ENCODE data around the gene ZNRF2. TPM values are rescaled to one million over a fixed set of nuclear protein-coding genes. Genes with fewer than 3 reads are reported as not detected.

The ZNRF2 gene
- polyA plus RNA-seq, 1 experiment: 0.74 TPM

DNA sequence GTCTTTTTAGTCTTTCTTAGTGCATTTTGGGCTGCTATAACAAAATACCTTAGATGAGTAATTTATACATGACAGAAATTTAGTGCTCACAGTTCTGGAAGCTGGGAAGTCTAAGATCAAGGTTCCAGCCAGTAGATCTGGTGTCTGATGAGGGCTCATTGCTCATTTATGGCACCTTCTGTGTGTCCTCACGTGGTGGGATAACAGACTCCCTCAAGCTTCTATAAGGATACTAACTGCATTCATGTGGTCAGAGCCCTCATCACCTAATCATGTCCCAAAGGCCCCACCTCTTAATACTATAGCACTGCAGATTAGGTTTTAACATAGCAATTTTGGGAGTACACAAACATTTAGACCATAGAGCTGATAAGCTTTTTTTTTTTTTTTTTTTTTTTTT is 80.4 kb downstream of the ZNRF2 start:
- DNase-seq (ENCODE audit: low read depth, low spot score): no peak
- CTCF ChIA-PET: interaction anchor here (0.6 kb wide), 2 partner anchors 12 to 61 kb away, joined by 3 read pairs; no protein-coding TSS in a partner anchor
- POLR2A ChIA-PET: interaction anchor here (0.7 kb wide), 1 partner anchor 349 kb away, joined by 6 read pairs; no protein-coding TSS in a partner anchor

DNA sequence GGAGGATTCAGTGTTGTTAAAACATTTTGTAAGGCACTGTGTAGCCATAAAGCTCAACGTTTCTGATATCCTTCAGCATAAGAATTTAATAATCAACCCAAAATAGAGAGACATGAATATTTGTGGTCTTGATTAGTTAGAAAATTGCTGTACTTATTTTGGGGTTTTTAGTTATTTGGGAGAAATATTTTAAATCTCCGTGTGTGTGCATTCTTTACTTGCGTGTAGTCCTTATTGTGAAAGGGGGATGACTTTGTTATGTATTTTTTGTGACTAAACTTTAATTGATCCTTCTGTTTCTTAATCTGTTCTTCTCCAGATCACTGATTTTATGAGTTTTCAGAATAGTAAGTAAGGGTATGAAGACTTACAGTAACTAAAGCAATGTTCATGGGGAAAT is 81.2 kb downstream of the ZNRF2 start:
- POLR2A ChIA-PET: interaction anchor here (0.7 kb wide), 1 partner anchor 350 kb away, joined by 6 read pairs; no protein-coding TSS in a partner anchor
- Histone ChIP-seq H3K9me3 (ENCODE audit: control insufficient read depth, insufficient read depth, low read length) (no peaks in the 10 kb centered on the region), H3K27ac (ENCODE audit: low read depth, low read length) (no peak overlapping the region), H3K27me3 (ENCODE audit: control insufficient read depth, insufficient read depth, low read length) (no peaks in the 10 kb centered on the region), H3K4me3 (ENCODE audit: low read depth, low read length) (no peak overlapping the region)
- DNase-seq (ENCODE audit: low read depth, low spot score): no peak
- TF ChIP-seq, protein P1, sequence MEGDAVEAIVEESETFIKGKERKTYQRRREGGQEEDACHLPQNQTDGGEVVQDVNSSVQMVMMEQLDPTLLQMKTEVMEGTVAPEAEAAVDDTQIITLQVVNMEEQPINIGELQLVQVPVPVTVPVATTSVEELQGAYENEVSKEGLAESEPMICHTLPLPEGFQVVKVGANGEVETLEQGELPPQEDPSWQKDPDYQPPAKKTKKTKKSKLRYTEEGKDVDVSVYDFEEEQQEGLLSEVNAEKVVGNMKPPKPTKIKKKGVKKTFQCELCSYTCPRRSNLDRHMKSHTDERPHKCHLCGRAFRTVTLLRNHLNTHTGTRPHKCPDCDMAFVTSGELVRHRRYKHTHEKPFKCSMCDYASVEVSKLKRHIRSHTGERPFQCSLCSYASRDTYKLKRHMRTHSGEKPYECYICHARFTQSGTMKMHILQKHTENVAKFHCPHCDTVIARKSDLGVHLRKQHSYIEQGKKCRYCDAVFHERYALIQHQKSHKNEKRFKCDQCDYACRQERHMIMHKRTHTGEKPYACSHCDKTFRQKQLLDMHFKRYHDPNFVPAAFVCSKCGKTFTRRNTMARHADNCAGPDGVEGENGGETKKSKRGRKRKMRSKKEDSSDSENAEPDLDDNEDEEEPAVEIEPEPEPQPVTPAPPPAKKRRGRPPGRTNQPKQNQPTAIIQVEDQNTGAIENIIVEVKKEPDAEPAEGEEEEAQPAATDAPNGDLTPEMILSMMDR (IDR thresholded peaks at IDR 0.05; ENCODE audit: low read depth, low read length): no peak
- CTCF ChIA-PET: interaction anchor here (1.0 kb wide), 1 partner anchor 103 kb away, joined by 4 read pairs; no protein-coding TSS in a partner anchor

More for the DNA sequence above, 80.4 kb downstream of the ZNRF2 start:
- no peak overlapping the region for H3K4me3 ChIP-seq (ENCODE audit: low read depth, low read length)
- H3K27ac ChIP-seq (ENCODE audit: low read depth, low read length): no peak overlapping the region
- no peaks in the 10 kb centered on the region for H3K27me3 ChIP-seq (ENCODE audit: control insufficient read depth, insufficient read depth, low read length)
- no peaks in the 10 kb centered on the region for H3K9me3 ChIP-seq (ENCODE audit: control insufficient read depth, insufficient read depth, low read length)
- TF ChIP-seq, protein P1 (IDR thresholded peaks at IDR 0.05; ENCODE audit: low read depth, low read length): no peak

DNA sequence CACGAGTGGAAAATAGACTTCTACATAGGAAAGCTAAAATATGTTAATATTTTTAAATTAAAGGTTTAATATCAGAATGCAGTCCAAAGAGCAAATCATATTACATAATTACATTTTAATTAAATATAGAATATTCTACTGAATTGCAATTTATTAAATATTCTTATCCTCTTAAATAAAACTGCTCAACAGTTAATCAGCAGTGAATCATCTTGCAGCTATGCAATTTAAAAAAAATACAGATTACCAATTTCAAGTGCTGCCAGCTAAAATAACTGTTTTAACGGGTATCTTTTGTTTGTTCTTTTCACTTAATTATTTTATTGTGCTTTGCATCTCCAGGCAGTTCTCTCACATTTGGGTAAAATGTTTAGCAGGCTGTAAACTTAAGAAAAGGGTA is 82.2 kb downstream of the ZNRF2 start:
- Histone ChIP-seq H3K27ac (ENCODE audit: low read depth, low read length) (no peak overlapping the region), H3K4me3 (ENCODE audit: low read depth, low read length) (no peak overlapping the region), H3K9me3 (ENCODE audit: control insufficient read depth, insufficient read depth, low read length) (no peaks in the 10 kb centered on the region), H3K27me3 (ENCODE audit: control insufficient read depth, insufficient read depth, low read length) (no peaks in the 10 kb centered on the region)
- ChIA-PET CTCF (no interaction called here), POLR2A (no interaction called here)
- TF ChIP-seq, protein P1 (IDR thresholded peaks at IDR 0.05; ENCODE audit: low read depth, low read length): no peak
- DNase-seq (ENCODE audit: low read depth, low spot score): no peak

DNA sequence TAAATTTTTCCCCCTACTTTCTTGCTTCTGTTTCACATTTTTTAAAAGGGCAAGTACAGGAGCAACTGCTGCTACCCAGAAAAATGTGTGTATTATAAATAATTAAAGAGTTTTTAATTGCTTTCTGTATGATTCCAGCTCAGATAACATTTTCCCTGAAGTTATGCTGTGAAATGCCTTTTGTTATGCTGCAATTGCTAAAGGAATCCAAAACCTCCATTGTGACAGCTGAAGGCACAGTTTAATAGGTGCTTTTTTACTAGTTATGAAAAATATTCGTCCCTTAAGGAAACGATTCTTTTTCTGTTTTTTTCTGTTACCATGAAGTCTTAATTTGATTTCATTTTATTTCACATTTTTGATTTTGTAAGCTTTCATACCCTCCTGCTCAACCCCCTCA is 83.2 kb downstream of the ZNRF2 start:
- ChIA-PET POLR2A (no interaction called here), CTCF (no interaction called here)
- DNase-seq (ENCODE audit: low read depth, low spot score): no peak
- Histone ChIP-seq H3K27me3 (ENCODE audit: control insufficient read depth, insufficient read depth, low read length) (no peaks in the 10 kb centered on the region), H3K9me3 (ENCODE audit: control insufficient read depth, insufficient read depth, low read length) (no peaks in the 10 kb centered on the region), H3K27ac (ENCODE audit: low read depth, low read length) (no peak overlapping the region), H3K4me3 (ENCODE audit: low read depth, low read length) (no peak overlapping the region)
- TF ChIP-seq, protein P1 (IDR thresholded peaks at IDR 0.05; ENCODE audit: low read depth, low read length): no peak

DNA sequence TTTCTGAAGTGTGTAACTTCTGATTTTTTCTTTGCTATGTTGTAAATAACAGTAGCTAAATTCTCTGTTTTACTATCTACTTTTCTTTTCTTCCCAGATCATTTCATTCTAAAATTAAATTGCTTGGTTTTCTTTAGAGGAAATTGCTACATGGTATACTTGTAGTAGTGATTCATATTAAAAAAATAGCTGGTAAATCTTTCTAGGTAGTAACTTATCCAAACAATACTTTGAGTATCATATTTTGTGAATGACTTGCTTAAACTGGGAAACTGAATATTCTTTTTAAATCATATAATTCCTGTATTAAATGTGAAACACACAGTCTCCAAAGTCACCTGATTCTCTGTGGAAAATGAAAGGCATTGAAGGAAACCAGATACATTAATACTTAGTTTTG is 85.5 kb downstream of the ZNRF2 start:
- no peak overlapping the region for H3K27ac ChIP-seq (ENCODE audit: low read depth, low read length)
- ChIA-PET CTCF (interaction anchor here (2.0 kb wide), 1 partner anchor 95 kb away, joined by 6 read pairs; no protein-coding TSS in a partner anchor), POLR2A (no interaction called here)
- no peak overlapping the region for H3K4me3 ChIP-seq (ENCODE audit: low read depth, low read length)
- no peaks in the 10 kb centered on the region for H3K9me3 ChIP-seq (ENCODE audit: control insufficient read depth, insufficient read depth, low read length)
- TF ChIP-seq, protein P1 (IDR thresholded peaks at IDR 0.05; ENCODE audit: low read depth, low read length): no peak
- DNase-seq (ENCODE audit: low read depth, low spot score): no peak
- H3K27me3 ChIP-seq (ENCODE audit: control insufficient read depth, insufficient read depth, low read length): no peaks in the 10 kb centered on the region

All from AG04450 (cell line).